Measurements from ENCODE around the gene RFX1. TPM values are rescaled to one million over a fixed set of nuclear protein-coding genes. Genes with fewer than 3 reads are reported as not detected.

RFX1 gene
- total and polyA plus RNA-seq, 2 experiments from 2014 or later = 8.9 to 11.8 TPM

DNA sequence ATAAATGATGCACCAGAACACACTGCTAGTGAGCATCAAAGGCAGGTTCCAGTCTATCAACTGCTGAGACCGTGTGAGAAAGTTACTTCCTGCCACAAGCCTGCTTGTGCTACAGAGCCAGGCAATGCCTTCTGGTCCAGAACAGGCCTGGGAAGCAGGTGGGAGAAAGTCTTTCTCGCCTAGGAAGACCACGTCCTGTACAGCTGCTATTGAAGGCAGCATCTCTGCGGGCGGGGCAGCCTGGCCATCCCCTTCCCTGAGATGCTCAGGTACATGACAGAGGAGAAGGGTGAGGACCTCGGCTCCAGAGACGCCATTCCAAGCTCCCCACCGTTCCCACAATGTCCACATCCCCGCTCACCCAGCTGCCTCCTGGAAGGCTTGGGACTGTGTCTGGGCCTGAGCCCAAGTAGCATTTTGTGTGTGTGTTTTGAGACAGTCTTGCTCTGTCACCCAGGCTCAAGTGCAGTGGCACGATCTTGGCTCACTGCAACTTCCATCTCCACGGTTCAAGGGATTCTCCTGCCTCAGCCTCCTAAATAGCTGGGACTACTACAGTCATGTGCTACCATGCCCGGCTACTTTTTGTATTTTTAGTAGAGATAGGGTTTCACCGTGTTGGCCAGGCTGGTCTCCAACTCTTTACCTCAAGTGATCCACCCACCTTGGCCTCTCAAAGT lies 3.4 kb downstream of the RFX1 start (continued):
- TF ChIP-seq, protein P1, sequence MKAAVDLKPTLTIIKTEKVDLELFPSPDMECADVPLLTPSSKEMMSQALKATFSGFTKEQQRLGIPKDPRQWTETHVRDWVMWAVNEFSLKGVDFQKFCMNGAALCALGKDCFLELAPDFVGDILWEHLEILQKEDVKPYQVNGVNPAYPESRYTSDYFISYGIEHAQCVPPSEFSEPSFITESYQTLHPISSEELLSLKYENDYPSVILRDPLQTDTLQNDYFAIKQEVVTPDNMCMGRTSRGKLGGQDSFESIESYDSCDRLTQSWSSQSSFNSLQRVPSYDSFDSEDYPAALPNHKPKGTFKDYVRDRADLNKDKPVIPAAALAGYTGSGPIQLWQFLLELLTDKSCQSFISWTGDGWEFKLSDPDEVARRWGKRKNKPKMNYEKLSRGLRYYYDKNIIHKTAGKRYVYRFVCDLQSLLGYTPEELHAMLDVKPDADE (IDR thresholded peaks at IDR 0.05) = no peak
- TF ChIP-seq ZNF114 (CRISPR knock-in tag; IDR thresholded peaks at IDR 0.05) (no peak), NANOG (IDR thresholded peaks at IDR 0.05; ENCODE audit: borderline replicate concordance) (no peak), ZNF331 (CRISPR knock-in tag; IDR thresholded peaks at IDR 0.05; ENCODE audit: low read depth) (no peak), POLR2AphosphoS5 (IDR thresholded peaks at IDR 0.05; ENCODE audit: low read depth) (no peak), STAT1 (IDR thresholded peaks at IDR 0.05; ENCODE audit: unreplicated experiment) (no peak), EZH2phosphoT487 (IDR thresholded peaks at IDR 0.05; ENCODE audit: unreplicated experiment) (no peak), EZH2 (IDR thresholded peaks at IDR 0.05; ENCODE audit: low read depth, unreplicated experiment) (no peak)
- TF ChIP-seq, protein P2, sequence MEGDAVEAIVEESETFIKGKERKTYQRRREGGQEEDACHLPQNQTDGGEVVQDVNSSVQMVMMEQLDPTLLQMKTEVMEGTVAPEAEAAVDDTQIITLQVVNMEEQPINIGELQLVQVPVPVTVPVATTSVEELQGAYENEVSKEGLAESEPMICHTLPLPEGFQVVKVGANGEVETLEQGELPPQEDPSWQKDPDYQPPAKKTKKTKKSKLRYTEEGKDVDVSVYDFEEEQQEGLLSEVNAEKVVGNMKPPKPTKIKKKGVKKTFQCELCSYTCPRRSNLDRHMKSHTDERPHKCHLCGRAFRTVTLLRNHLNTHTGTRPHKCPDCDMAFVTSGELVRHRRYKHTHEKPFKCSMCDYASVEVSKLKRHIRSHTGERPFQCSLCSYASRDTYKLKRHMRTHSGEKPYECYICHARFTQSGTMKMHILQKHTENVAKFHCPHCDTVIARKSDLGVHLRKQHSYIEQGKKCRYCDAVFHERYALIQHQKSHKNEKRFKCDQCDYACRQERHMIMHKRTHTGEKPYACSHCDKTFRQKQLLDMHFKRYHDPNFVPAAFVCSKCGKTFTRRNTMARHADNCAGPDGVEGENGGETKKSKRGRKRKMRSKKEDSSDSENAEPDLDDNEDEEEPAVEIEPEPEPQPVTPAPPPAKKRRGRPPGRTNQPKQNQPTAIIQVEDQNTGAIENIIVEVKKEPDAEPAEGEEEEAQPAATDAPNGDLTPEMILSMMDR (conservative IDR thresholded peaks at IDR 0.05; ENCODE audit: low read depth in 2 of 2) = no peak

DNA sequence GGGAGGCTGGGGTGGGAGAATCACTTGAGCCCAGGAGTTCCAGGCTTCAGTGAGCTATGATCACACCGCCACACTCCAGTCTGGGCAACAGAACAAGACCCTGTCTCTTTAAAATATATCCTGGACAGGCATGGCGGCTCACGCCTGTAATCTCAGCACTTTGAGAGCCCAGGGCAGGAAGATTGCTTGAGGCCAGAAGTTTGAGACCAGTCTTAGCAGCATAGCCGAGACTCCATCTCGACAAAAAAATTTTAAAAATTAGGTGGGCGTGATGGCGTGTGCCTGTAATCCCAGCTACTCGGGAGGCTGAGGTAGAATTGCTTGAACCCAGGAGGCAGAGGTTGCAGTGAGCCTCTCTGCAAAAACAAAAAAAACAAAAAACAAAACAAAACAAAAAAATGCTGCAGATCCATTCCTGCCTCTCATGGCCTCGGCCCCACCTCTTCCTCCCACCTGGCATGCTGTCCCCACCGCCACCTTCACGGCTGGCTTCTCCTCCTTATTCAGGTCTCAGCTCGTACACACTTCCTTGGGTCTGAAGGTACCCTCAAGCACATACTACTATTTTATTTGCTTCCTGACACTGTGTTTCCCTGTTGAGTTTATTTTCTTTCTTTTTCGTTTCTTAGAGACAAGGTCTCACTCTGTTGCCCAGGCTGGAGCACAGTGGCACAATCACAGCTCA lies 5.3 kb downstream of the RFX1 start:
- H3K79me2 ChIP-seq (replicated peaks; ENCODE audit: insufficient read depth) = peaks cover 41% of the 10 kb centered on the region
- Mint-ChIP-seq H3K9me3 (peaks cover 20% of the 10 kb centered on the region; the same call in 2 of the 3 replicates), H3K36me3 (ENCODE audit: low read depth) (peaks cover 31% of the 10 kb centered on the region; the same call in 2 of the 3 replicates), H3K4me3 (no peak overlapping the region), H3K4me1 (peaks cover 22% of the 10 kb centered on the region), H3K27me3 (ENCODE audit: insufficient read depth, low read depth, poor library complexity) (peaks cover 8% of the 10 kb centered on the region), H3K27ac (no peak overlapping the region)
- H3K27me3 ChIP-seq (ENCODE audit: insufficient read depth) = no peaks in the 10 kb centered on the region
- H4K20me1 ChIP-seq (replicated peaks; ENCODE audit: insufficient read depth) = no peaks in the 10 kb centered on the region
- H3F3A ChIP-seq (replicated peaks; ENCODE audit: low read depth) = peaks cover 9% of the 10 kb centered on the region; the same call in 1 of the 2 replicates
- 0 out of 2 replicates have a peak, but pooled peaks cover 6% of the 10 kb centered on the region for H3K36me3 ChIP-seq (ENCODE audit: insufficient read depth)
- H3K4me3 ChIP-seq = no peak overlapping the region
- DNase-seq (ENCODE audit: low spot score) (no peak), ATAC-seq (no peak)
- no peak overlapping the region for H2AFZ ChIP-seq
- H3K9me2 ChIP-seq (ENCODE audit: insufficient read depth) = no peaks in the 10 kb centered on the region
- TF ChIP-seq JUNB (IDR thresholded peaks at IDR 0.05; ENCODE audit: unreplicated experiment) (no peak), EZH2phosphoT487 (IDR thresholded peaks at IDR 0.05; ENCODE audit: unreplicated experiment) (no peak)
- TF ChIP-seq, protein P2 (conservative IDR thresholded peaks at IDR 0.05; ENCODE audit: low read depth in 2 of 2) = no peak
- TF ChIP-seq, protein P3, sequence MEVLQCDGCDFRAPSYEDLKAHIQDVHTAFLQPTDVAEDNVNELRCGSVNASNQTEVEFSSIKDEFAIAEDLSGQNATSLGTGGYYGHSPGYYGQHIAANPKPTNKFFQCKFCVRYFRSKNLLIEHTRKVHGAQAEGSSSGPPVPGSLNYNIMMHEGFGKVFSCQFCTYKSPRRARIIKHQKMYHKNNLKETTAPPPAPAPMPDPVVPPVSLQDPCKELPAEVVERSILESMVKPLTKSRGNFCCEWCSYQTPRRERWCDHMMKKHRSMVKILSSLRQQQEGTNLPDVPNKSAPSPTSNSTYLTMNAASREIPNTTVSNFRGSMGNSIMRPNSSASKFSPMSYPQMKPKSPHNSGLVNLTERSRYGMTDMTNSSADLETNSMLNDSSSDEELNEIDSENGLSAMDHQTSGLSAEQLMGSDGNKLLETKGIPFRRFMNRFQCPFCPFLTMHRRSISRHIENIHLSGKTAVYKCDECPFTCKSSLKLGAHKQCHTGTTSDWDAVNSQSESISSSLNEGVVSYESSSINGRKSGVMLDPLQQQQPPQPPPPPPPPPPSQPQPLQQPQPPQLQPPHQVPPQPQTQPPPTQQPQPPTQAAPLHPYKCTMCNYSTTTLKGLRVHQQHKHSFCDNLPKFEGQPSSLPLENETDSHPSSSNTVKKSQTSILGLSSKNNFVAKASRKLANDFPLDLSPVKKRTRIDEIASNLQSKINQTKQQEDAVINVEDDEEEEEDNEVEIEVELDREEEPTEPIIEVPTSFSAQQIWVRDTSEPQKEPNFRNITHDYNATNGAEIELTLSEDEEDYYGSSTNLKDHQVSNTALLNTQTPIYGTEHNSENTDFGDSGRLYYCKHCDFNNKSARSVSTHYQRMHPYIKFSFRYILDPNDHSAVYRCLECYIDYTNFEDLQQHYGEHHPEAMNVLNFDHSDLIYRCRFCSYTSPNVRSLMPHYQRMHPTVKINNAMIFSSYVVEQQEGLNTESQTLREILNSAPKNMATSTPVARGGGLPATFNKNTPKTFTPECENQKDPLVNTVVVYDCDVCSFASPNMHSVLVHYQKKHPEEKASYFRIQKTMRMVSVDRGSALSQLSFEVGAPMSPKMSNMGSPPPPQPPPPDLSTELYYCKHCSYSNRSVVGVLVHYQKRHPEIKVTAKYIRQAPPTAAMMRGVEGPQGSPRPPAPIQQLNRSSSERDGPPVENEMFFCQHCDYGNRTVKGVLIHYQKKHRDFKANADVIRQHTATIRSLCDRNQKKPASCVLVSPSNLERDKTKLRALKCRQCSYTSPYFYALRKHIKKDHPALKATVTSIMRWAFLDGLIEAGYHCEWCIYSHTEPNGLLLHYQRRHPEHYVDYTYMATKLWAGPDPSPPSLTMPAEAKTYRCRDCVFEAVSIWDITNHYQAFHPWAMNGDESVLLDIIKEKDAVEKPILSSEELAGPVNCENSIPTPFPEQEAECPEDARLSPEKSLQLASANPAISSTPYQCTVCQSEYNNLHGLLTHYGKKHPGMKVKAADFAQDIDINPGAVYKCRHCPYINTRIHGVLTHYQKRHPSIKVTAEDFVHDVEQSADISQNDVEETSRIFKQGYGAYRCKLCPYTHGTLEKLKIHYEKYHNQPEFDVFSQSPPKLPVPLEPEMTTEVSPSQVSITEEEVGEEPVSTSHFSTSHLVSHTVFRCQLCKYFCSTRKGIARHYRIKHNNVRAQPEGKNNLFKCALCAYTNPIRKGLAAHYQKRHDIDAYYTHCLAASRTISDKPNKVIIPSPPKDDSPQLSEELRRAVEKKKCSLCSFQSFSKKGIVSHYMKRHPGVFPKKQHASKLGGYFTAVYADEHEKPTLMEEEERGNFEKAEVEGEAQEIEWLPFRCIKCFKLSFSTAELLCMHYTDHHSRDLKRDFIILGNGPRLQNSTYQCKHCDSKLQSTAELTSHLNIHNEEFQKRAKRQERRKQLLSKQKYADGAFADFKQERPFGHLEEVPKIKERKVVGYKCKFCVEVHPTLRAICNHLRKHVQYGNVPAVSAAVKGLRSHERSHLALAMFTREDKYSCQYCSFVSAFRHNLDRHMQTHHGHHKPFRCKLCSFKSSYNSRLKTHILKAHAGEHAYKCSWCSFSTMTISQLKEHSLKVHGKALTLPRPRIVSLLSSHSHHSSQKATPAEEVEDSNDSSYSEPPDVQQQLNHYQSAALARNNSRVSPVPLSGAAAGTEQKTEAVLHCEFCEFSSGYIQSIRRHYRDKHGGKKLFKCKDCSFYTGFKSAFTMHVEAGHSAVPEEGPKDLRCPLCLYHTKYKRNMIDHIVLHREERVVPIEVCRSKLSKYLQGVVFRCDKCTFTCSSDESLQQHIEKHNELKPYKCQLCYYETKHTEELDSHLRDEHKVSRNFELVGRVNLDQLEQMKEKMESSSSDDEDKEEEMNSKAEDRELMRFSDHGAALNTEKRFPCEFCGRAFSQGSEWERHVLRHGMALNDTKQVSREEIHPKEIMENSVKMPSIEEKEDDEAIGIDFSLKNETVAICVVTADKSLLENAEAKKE (CRISPR knock-in tag; IDR thresholded peaks at IDR 0.05) = no peak
- H3K27ac ChIP-seq (ENCODE audit: low read depth) = no peak overlapping the region
- H3K4me2 ChIP-seq = no peak overlapping the region
- H3K4me1 ChIP-seq (ENCODE audit: insufficient read depth) = peaks cover 16% of the 10 kb centered on the region
